Fibroblast of lung (primary cell): Measurements from ENCODE around the gene TMEM154.

Experiments used
- EZH2 ChIP-seq: IDR thresholded peaks from 2 replicates; pipeline ENCODE4 v1.5.1; 2012; ENCODE audit warnings: low read length, control low read depth, mild to moderate bottlenecking; ENCODE audit errors: missing control alignments
- TF ChIP-seq, protein P1 (sequence below), 2 donors: IDR thresholded peaks in 1 of 2; conservative IDR thresholded peaks in 1 of 2; 1 replicate in 1 of 2; 2 replicates in 1 of 2; pipeline ENCODE4 v1.5.1; 2011 to 2012; ENCODE audit warnings: low read length in 2 of 2, control low read depth in 1 of 2, inconsistent platforms in 1 of 2, low read depth in 1 of 2, mild to moderate bottlenecking in 1 of 2

DNA sequence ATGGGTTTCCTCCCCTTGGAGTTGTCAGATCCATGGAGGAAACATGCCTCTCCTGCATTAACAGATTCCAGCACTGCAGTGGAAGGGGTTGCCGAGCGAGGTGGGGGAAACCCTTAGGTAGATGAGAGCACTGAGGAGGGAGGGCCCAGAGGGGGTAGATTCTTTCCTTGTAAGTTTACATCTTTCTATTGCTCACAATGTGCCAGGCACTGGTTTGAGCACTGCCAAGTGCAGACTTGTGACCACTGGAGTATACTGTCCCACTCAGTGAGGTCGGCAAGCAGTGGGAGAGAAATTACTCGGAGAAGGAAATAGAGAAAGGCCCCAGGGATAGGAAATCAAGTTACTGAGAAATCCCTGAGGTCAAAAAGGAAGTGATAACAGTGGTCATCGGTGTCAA lies 27.8 kb upstream of the TMEM154 start:
- TF ChIP-seq, protein P1, sequence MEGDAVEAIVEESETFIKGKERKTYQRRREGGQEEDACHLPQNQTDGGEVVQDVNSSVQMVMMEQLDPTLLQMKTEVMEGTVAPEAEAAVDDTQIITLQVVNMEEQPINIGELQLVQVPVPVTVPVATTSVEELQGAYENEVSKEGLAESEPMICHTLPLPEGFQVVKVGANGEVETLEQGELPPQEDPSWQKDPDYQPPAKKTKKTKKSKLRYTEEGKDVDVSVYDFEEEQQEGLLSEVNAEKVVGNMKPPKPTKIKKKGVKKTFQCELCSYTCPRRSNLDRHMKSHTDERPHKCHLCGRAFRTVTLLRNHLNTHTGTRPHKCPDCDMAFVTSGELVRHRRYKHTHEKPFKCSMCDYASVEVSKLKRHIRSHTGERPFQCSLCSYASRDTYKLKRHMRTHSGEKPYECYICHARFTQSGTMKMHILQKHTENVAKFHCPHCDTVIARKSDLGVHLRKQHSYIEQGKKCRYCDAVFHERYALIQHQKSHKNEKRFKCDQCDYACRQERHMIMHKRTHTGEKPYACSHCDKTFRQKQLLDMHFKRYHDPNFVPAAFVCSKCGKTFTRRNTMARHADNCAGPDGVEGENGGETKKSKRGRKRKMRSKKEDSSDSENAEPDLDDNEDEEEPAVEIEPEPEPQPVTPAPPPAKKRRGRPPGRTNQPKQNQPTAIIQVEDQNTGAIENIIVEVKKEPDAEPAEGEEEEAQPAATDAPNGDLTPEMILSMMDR (conservative IDR thresholded peaks at IDR 0.05 in 1 of 2, IDR thresholded peaks at IDR 0.05 in 1 of 2; ENCODE audit: low read depth in 1 of 2, low read length in 2 of 2) = no peak
- TF ChIP-seq EZH2 = no peak
